HG02798 (cell line): ENCODE results near the gene RETN.

Source experiments
- ATAC-seq: cut with Tn5 transposase; IDR thresholded peaks from one replicate; pipeline ENCODE4 v1.9.1; 2021; ENCODE audit warnings: mild to moderate bottlenecking; ENCODE audit not compliant: unreplicated experiment, poor library complexity

RETN gene

GRCh38 chr19:7668842-7669241 lies at the start of gene RETN:
Gene RETN (plus strand): TSS chr19:7669049. CDS start chr19:7669327, 278 bp downstream.
- no peak for ATAC-seq

- ATAC-seq: no peak
Measured at GRCh38 chr19:7619671-7620441, 49.0 kb upstream of the RETN start.

- no peak for ATAC-seq
Measured at GRCh38 chr19:7620442-7621412, 48.1 kb upstream of the RETN start.

GRCh38 chr19:7622933-7623685 lies 45.7 kb upstream of the RETN start:
- no peak for ATAC-seq

- no peak for ATAC-seq
Measured at GRCh38 chr19:7623725-7624603, 44.9 kb upstream of the RETN start.

- no peak for ATAC-seq
Measured at GRCh38 chr19:7624810-7625209, 44.0 kb upstream of the RETN start.

GRCh38 chr19:7625763-7626372 lies 43.0 kb upstream of the RETN start:
- ATAC-seq: no peak

GRCh38 chr19:7627166-7627565 lies 41.7 kb upstream of the RETN start:
- ATAC-seq: no peak

GRCh38 chr19:7628589-7629311 lies 40.1 kb upstream of the RETN start:
- ATAC-seq: no peak

GRCh38 chr19:7629347-7630054 lies 39.3 kb upstream of the RETN start, which contains the start of the genes PET100 and XAB2:
Gene PET100 (plus strand): TSS chr19:7629793. CDS start chr19:7629834, 41 bp downstream.
Gene XAB2 (minus strand): TSS chr19:7629545. CDS start chr19:7629527, 18 bp downstream.
- peak; percentile 92 for ATAC-seq

- no peak for ATAC-seq
Measured at GRCh38 chr19:7631577-7631976, 37.3 kb upstream of the RETN start.

GRCh38 chr19:7632340-7633203 lies 36.3 kb upstream of the RETN start:
- ATAC-seq: no peak

- ATAC-seq: no peak
Measured at GRCh38 chr19:7633698-7634097, 35.2 kb upstream of the RETN start, which contains the start of gene PCP2. Gene PCP2 (minus strand): TSS chr19:7633719. CDS start chr19:7633457, 262 bp downstream.

GRCh38 chr19:7635670-7636069 lies 33.2 kb upstream of the RETN start:
- ATAC-seq: no peak

GRCh38 chr19:7636317-7636690 lies 32.5 kb upstream of the RETN start:
- no peak for ATAC-seq

- ATAC-seq: peak; percentile 79
Measured at GRCh38 chr19:7636691-7637373, 32.0 kb upstream of the RETN start, which contains the start of gene STXBP2. Gene STXBP2 (plus strand): TSS chr19:7637110. CDS start chr19:7637150, 40 bp downstream.
